ENCODE data around the gene PHF20.
"Not testable (repeated sequence)": the region's sequence is repeated elsewhere in the genome, so short reads cannot be mapped to it uniquely, and the experiment has no call there.

Gene PHF20

DNA sequence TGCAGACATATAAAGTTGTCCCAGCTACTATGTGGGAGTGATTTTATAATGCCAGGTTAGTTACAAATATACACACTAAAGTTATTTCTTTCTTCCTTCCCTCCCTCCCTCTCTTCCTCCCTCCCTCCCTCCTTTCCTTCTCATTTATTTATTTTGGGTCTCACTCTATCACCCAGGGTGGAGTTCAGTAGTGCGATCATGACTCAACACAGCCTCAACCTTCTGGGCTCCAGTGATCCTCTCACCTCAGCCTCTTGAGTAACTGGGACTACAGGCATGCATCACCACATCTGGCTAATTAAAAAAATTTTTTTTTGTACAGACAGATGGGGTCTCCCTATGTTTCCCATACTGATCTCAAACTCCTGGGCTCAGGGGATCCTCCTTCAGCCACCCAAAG, 59.2 kb downstream of the PHF20 start:
- DNase-seq (ENCODE audit: extremely low spot score, insufficient read length, low read depth), result no peak
- no peak for FAIRE-seq

DNA sequence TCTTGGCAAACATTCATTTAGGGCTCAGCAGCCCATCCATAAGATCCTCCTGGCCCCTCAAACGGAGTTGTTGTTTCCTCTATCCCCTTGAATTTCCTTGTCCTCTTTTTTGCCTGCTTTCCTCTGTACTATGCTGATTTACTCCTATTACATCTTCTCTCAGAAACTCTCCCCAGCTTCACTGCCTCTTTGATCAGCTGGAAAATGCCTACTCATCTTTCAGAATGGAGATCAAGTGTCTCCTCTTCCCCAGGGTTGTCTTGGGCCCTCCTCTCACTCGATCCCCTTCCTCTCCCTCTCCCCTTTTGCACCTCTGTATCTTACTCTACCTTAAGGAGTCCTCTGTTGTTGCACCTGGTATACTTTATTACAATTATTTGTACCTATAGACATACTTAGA, 60.2 kb downstream of the PHF20 start:
- DNase-seq (ENCODE audit: extremely low spot score, insufficient read length, low read depth) (no peak), FAIRE-seq (no peak)

DNA sequence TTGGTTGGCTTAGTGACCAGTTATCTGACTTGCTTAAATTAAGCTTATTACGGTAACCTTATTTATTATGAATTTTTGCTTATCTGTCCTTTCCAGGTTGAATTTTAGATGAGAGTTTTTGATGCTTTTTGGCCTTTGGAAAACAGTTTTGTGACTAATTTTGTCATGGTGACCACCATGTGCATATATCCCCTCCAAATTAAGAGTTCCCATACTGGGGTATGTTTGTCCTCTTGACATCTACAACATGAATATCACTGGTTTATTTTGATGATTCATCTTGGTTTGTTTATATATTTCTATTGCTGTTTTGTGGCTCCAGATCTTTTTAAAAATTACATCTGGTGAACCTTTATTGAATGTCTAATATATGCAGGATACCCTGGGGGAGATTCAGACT, 61.4 kb downstream of the PHF20 start:
- no peak for FAIRE-seq
- no peak for DNase-seq (ENCODE audit: extremely low spot score, insufficient read length, low read depth)

- FAIRE-seq, result no peak
- no peak for DNase-seq (ENCODE audit: extremely low spot score, insufficient read length, low read depth)
Measured at GRCh38 chr20:35837577-35838195, 65.9 kb downstream of the PHF20 start.

DNA sequence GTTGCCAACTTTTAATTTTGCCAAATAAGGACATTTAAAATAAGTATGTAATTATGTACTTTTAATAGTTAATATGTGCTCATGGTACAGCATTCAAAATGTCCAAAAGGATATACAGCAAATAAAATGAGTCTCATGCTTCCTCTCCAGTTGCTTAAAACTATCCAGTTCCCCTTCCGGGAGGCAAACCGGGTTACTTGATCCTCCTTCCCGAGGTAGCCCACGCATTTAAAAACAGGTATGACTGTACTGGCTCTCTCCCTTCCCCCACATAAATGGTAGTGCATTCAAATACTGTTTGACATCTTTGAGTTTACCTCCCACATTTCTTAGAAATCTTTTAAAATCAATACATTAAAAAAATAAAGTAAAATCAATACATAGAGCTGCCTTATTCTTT, 66.4 kb downstream of the PHF20 start:
- FAIRE-seq (no peak), DNase-seq (ENCODE audit: extremely low spot score, insufficient read length, low read depth) (no peak)

DNA sequence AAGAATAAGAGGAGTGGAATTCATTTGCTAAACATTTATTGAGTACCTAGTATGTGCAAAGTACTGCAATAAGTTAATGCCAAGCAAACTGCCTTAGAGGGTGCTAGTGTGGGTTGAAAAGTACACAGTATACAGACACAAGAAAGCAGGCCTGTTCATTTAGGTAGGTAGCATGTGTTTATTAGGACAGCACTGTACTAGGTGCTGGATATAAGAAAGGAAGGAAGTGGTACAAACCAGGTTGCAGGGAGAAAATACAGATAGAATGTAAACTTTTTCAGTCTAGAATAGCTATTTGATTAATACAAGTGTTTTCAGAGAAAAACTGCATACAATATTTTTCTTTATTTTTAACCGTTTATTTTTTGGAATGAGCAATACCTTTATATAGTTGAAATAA, 68.1 kb downstream of the PHF20 start:
- FAIRE-seq (no peak), DNase-seq (ENCODE audit: extremely low spot score, insufficient read length, low read depth) (no peak)

GRCh38 chr20:35840421-35840820, 68.6 kb downstream of the PHF20 start:
- FAIRE-seq (no peak), DNase-seq (ENCODE audit: extremely low spot score, insufficient read length, low read depth) (no peak)

DNA sequence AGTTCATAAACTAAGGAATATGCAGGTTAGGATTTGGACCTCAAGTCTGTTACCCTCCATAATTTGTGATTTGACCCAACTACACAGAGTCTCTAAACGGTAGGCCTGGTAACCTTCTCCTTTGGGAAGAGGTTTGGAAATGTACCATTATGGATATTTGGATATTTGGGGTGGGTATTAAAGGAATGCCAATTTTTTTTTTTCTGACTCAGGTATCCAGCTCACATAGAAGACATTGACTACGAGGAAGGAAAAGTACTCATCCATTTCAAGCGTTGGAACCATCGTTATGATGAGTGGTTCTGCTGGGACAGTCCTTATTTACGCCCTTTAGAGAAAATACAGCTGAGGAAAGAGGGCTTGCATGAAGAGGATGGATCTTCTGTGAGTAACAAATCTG, 70.5 kb downstream of the PHF20 start:
- no peak for FAIRE-seq

DNA sequence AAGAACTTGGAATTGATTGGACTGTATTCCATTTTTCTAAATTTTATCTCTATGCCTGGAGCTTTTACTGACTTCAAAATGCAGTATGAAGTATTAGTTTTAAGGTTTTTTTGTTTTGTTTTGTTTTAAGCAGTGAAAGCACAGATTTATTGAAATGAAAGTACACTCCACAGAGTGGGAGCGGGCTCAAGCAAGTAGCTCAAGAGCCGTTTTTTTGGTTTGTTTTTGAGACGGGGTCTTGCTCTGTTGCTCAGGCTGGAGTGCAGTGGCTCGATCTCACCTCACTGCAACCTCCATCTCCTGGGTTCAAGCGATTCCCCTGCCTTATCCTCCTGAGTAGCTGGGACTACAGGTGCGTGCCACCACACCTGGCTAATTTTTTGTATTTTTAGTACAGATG, 72.1 kb downstream of the PHF20 start:
- not testable (repeated sequence) for FAIRE-seq

More for the DNA sequence above, 70.5 kb downstream of the PHF20 start:
- DNase-seq (ENCODE audit: extremely low spot score, insufficient read length, low read depth), result no peak

GRCh38 chr20:35845561-35845960, 73.7 kb downstream of the PHF20 start:
- DNase-seq (ENCODE audit: extremely low spot score, insufficient read length, low read depth) (no peak), FAIRE-seq (no peak)

More for the DNA sequence above, 72.1 kb downstream of the PHF20 start:
- DNase-seq (ENCODE audit: extremely low spot score, insufficient read length, low read depth), result not testable (repeated sequence)

DNA sequence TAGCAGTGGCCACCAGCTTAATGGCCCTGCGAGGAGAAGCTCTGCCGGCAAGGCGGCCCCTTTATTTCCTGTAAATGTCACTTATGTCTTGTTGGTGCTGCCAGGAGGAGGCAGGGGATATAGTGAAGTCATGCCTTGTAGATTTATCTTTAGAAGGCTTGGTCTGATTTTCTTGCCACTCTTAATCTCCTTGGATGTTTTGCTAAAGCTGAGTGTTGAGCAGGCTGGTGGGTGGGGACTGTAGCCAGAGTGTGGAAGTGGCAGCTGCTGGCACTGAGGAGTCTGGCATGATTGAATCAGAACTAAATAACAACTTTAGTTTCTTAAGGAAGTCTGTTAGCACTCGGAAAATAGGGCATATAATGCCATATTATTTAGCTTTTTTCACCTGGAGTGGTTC, 77.9 kb downstream of the PHF20 start:
- FAIRE-seq (no peak), DNase-seq (ENCODE audit: extremely low spot score, insufficient read length, low read depth) (no peak)

- not testable (repeated sequence) for DNase-seq (ENCODE audit: extremely low spot score, insufficient read length, low read depth); FAIRE-seq
Measured at GRCh38 chr20:35851659-35852058, 79.8 kb downstream of the PHF20 start.

GRCh38 chr20:35854713-35855348, 83.0 kb downstream of the PHF20 start:
- DNase-seq (ENCODE audit: extremely low spot score, insufficient read length, low read depth) (no peak), FAIRE-seq (no peak)

DNA sequence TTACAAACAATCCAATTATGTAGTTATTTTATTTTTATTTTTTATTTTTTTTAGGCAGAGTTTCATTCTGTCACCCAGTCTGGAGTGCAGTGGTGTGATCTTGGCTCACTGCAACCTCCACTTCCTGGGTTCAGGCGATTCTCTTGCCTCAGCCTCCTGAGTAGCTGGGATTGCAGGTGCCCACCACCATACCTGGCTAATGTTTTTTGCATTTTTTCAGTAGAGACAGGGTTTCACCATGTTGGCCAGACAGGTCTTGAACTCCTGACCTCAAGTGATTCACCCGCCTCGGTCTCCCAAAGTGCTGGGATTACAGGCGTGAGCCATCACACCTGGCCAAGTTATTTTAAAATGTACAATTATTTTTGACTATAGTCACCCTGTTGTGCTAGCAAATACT, 83.8 kb downstream of the PHF20 start:
- not testable (repeated sequence) for FAIRE-seq

DNA sequence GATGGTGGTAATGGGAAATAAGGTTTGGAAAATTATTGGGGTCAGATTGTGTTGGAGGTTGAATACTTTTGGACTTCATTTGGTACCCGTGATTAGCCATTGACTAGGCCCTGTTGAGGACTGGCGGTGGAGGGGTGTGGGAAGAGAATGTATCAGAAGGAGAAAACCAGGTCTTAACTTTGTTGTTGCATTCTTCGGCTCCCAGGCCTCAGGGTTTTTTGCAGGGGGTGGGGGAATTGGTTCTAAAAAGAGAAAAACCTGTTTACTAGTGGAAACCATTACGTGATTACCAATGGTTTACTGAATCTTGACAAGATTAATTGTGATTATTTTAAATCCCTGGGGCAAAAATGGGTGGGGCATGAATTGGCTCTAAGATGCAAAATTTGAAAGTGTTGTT, 85.1 kb downstream of the PHF20 start:
- DNase-seq (ENCODE audit: extremely low spot score, insufficient read length, low read depth) (no peak), FAIRE-seq (no peak)

More for the DNA sequence above, 83.8 kb downstream of the PHF20 start:
- DNase-seq (ENCODE audit: extremely low spot score, insufficient read length, low read depth), result not testable (repeated sequence)

GRCh38 chr20:35866418-35867202, 94.8 kb downstream of the PHF20 start:
- FAIRE-seq (no peak), DNase-seq (ENCODE audit: extremely low spot score, insufficient read length, low read depth) (no peak)

DNA sequence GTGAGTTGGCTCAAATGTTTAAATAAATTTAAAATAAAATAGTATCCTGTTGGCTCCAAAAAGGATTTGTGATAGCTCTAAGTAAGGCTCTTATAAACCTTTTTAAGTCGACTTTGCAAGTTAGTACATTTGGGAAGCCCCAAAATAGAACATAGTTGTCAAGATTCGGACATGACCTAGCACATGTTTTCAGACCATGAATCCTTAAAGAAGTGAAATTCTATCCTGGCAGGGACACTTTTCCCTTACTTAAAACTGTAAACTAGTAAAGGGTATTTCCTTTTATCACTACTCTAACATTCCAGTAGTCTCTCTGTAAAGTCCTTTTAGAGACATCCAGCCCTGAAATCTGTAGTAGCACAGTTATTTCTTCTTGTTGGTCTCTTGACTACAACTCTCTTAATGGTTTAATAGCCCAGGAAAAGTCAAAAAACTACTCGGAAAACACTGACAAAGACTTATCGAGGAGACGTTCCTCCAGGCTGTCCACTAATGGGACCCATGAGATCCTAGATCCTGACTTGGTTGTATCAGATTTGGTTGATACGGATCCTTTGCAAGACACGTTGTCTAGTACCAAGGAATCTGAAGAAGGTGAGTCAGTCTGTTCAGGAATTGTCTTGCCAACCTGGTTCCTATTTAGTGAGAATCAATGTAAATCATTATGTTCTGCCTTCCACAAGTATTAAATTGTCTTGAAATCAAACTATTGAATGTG, 98.9 kb downstream of the PHF20 start:
- no peak for DNase-seq (ENCODE audit: extremely low spot score, insufficient read length, low read depth)
- no peak for FAIRE-seq

DNA sequence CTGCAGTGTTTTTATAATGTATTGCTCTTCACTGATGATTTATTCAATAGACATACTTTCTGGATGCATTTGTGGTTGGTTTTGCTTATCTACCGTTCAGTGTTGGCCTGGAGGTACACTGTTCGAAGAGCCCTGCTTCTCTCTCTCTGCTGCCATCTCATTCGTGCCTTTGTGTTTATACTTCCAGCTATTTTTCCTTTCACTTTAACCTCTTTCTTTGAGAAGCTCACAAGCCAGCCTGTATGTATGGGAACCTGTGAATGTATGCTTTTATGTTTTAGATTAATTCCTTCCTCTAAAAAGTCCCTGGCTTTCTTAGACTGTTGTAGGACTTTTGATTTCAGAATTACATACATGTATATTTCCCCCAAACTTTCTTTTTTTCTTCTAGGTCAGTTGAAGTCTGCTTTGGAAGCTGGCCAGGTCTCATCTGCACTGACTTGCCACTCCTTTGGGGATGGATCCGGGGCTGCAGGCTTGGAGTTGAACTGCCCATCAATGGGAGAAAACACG, 99.5 kb downstream of the PHF20 start:
- FAIRE-seq (no peak), DNase-seq (ENCODE audit: extremely low spot score, insufficient read length, low read depth) (no peak)

- no peak for FAIRE-seq
Measured at GRCh38 chr20:35876033-35876320, 104.2 kb downstream of the PHF20 start.

DNA sequence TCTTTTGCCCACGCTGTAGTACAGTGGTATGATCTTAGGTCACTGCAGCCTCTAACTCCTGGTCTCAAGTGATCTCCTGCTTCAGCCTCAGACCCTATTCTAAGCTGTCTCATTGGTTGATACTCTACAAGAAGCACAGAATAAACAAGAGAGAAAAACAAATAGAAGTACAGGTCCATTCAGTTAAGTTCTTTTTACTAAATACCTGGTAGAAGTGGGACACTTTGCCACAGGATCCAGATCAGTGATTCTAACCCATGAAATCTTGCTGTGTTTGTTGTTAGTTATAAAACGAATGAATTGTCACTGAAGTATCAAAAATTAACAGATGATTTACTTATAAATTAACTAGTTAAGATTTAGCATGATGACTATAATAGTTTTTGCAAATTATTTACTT, 105.8 kb downstream of the PHF20 start:
- FAIRE-seq (no peak), DNase-seq (ENCODE audit: extremely low spot score, insufficient read length, low read depth) (no peak)

More at GRCh38 chr20:35876033-35876320, 104.2 kb downstream of the PHF20 start:
- DNase-seq (ENCODE audit: extremely low spot score, insufficient read length, low read depth), result no peak

All from GM18507 (cell line).